Loucy (cell line): ENCODE results near the gene LYPD8.

Source experiments
- H2AFZ ChIP-seq: fragments of 200-600 bp; sonication (generic); 2 replicates; pipeline ENCODE4 v1.6.0; 2016; ENCODE audit warnings: antibody characterized with exemption, mild to moderate bottlenecking, low read length, moderate library complexity
- H3F3A ChIP-seq: fragments of 200-600 bp; 2 replicates; pipeline ENCODE4 v1.6.0; 2016; ENCODE audit warnings: antibody characterized with exemption, low read depth, mild to moderate bottlenecking
- H3K27me3 ChIP-seq: fragments of 200-600 bp; sonication (generic); 2 replicates; pipeline ENCODE4 v1.6.1; 2014; ENCODE audit warnings: low read length, mild to moderate bottlenecking; ENCODE audit not compliant: insufficient read depth, poor library complexity, severe bottlenecking
- H3K36me3 ChIP-seq: fragments of 200-600 bp; sonication (generic); 2 replicates; pipeline ENCODE4 v1.6.1; 2016; ENCODE audit warnings: low read length; ENCODE audit not compliant: insufficient read depth
- H3K4me1 ChIP-seq: fragments of 200-600 bp; sonication (generic); 2 replicates; pipeline ENCODE4 v1.5.1; 2014; ENCODE audit warnings: low read length, mild to moderate bottlenecking; ENCODE audit not compliant: insufficient read depth, poor library complexity, severe bottlenecking
- H3K4me2 ChIP-seq: fragments of 200-600 bp; sonication (generic); 2 replicates; pipeline ENCODE4 v1.6.0; 2014; ENCODE audit warnings: antibody characterized with exemption, low read length, low read depth, mild to moderate bottlenecking; ENCODE audit not compliant: poor library complexity, severe bottlenecking
- H3K4me3 ChIP-seq: fragments of 200-600 bp; sonication (generic); 2 replicates; pipeline ENCODE4 v1.5.1; 2014; ENCODE audit warnings: low read length, mild to moderate bottlenecking, mixed read lengths; ENCODE audit not compliant: poor library complexity, severe bottlenecking
- H3K79me2 ChIP-seq: fragments of 200-600 bp; sonication (generic); 2 replicates; pipeline ENCODE4 v1.6.1; 2014; ENCODE audit warnings: low read length; ENCODE audit not compliant: insufficient read depth
- H3K9ac ChIP-seq: fragments of 200-600 bp; sonication (generic); 2 replicates; pipeline ENCODE4 v1.6.0; 2014; ENCODE audit warnings: mild to moderate bottlenecking, low read depth, low read length, moderate library complexity; ENCODE audit not compliant: poor library complexity, severe bottlenecking
- H3K9me2 ChIP-seq: fragments of 200-600 bp; sonication (generic); replicated peaks from 2 replicates; pipeline ENCODE4 v1.6.1; 2016; ENCODE audit warnings: low read depth, low read length, mixed read lengths
- H3K9me3 ChIP-seq: fragments of 200-600 bp; sonication (generic); 2 replicates; pipeline ENCODE4 v1.6.1; 2014; ENCODE audit warnings: mild to moderate bottlenecking, antibody characterized with exemption, low read length, low read depth; ENCODE audit not compliant: insufficient read depth
- H4K20me1 ChIP-seq: fragments of 200-600 bp; sonication (generic); 2 replicates; pipeline ENCODE4 v1.6.0; 2014; ENCODE audit warnings: antibody characterized with exemption, low read length, mild to moderate bottlenecking; ENCODE audit not compliant: insufficient read depth, poor library complexity, severe bottlenecking
- CTCF ChIP-seq: fragments of 200-600 bp; sonication (generic); conservative IDR thresholded peaks from 2 replicates; pipeline ENCODE4 v1.5.1; 2014; ENCODE audit warnings: mild to moderate bottlenecking, antibody characterized with exemption, low read length
- EZH2phosphoT487 ChIP-seq: fragments of 200-600 bp; IDR thresholded peaks from 2 replicates; pipeline ENCODE4 v1.6.1; 2018; ENCODE audit warnings: antibody characterized with exemption, mild to moderate bottlenecking, moderate library complexity, borderline replicate concordance

The LYPD8 gene

GRCh38 chr1:248695451-248696132 is 60.0 kb downstream of the LYPD8 start:
- no peaks in the 10 kb centered on the region for H4K20me1 ChIP-seq
- TF ChIP-seq CTCF (no peak), EZH2phosphoT487 (no peak)
- no peaks in the 10 kb centered on the region for H3K27me3 ChIP-seq
- H3K9me2 ChIP-seq, result no peaks in the 10 kb centered on the region
- H3K9ac ChIP-seq, result no peak overlapping the region
- H3K4me3 ChIP-seq, result no peak overlapping the region
- H3K79me2 ChIP-seq, result no peaks in the 10 kb centered on the region
- no peak overlapping the region for H2AFZ ChIP-seq
- no peaks in the 10 kb centered on the region; the same call in 1 of the 2 replicates for H3K9me3 ChIP-seq
- H3K4me2 ChIP-seq, result no peak overlapping the region
- no peaks in the 10 kb centered on the region for H3K36me3 ChIP-seq
- no peaks in the 10 kb centered on the region for H3K4me1 ChIP-seq
- H3F3A ChIP-seq, result no peaks in the 10 kb centered on the region

GRCh38 chr1:248691567-248692155 is 63.9 kb downstream of the LYPD8 start:
- no peaks in the 10 kb centered on the region for H3K79me2 ChIP-seq
- H3K36me3 ChIP-seq, result no peaks in the 10 kb centered on the region
- no peaks in the 10 kb centered on the region for H3F3A ChIP-seq
- H2AFZ ChIP-seq, result no peak overlapping the region
- H3K4me1 ChIP-seq, result no peaks in the 10 kb centered on the region
- H3K9me2 ChIP-seq, result no peaks in the 10 kb centered on the region
- no peak for TF ChIP-seq CTCF
- TF ChIP-seq EZH2phosphoT487, result no peak
- H3K4me2 ChIP-seq, result no peak overlapping the region
- H3K4me3 ChIP-seq, result no peak overlapping the region
- H3K9me3 ChIP-seq, result no peaks in the 10 kb centered on the region; the same call in 1 of the 2 replicates
- H4K20me1 ChIP-seq, result no peaks in the 10 kb centered on the region
- H3K27me3 ChIP-seq, result no peaks in the 10 kb centered on the region
- H3K9ac ChIP-seq, result no peak overlapping the region
